ENCODE measurements around the gene TSACC. TPM values are rescaled to one million over a fixed set of nuclear protein-coding genes. Genes with fewer than 3 reads are reported as not detected.

Gene TSACC
- total and polyA plus RNA-seq, 2 donors (not counting 1 experiment from before 2014, with no cell fraction given), result 0.69 to 1.2 TPM

DNA sequence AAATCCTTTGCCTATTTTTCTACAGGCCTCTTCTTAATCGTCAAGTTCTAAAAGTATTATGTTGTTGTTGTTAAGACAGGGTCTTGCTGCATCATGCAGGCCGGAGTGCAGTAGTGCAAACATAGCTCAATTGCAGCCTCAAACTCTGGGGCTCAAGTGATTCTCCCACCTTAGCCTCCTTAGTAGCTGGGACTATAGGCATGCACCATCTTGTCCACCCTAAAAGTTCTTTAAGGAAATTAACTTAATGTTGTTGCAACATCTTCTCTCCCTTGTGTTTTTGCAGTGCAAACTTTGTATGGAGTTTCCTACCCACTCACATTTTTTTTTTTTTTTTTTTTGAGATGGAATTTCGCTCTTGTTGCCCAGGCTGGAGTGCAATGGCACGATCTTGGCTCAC lies 35.1 kb upstream of the TSACC start:
- no peaks in the 10 kb centered on the region for H3K27me3 ChIP-seq (replicated peaks in 1 of 4; ENCODE audit: control extremely low read depth in 1 of 4, control insufficient read depth in 3 of 4, insufficient read depth in 4 of 4, low read length in 3 of 4)
- no peaks in the 10 kb centered on the region for H3K79me2 ChIP-seq (ENCODE audit: control insufficient read depth, insufficient read depth, low read length)
- no peak overlapping the region for H3K4me3 Mint-ChIP-seq
- no peak overlapping the region for H2AFZ ChIP-seq (ENCODE audit: insufficient read depth, low read depth, low read length, poor library complexity, severe bottlenecking)
- ATAC-seq (ENCODE audit: low read depth) (no peak), DNase-seq (no peak)
- no peaks in the 10 kb centered on the region for H3K4me1 Mint-ChIP-seq
- no peaks in the 10 kb centered on the region for H3K27me3 Mint-ChIP-seq
- no peak overlapping the region for H3K27ac ChIP-seq (ENCODE audit: low read length in 2 of 2)
- H3K27ac Mint-ChIP-seq, result no peak overlapping the region
- H3K4me3 ChIP-seq (ENCODE audit: control extremely low read depth in 1 of 5, extremely low read depth in 1 of 5, insufficient read depth in 1 of 5, low read depth in 2 of 5, low read length in 4 of 5), result no peak overlapping the region
- WGBS (ENCODE audit: insufficient coverage), result no CpG with 5 or more reads among the region's 4 CpGs
- H3K4me2 ChIP-seq (replicated peaks; ENCODE audit: low read depth, low read length, poor library complexity, severe bottlenecking), result no peak overlapping the region
- H3K36me3 ChIP-seq (replicated peaks in 1 of 2; ENCODE audit: control extremely low read depth in 1 of 2, control insufficient read depth in 1 of 2, extremely low read depth in 1 of 2, insufficient read depth in 2 of 2, low read length in 1 of 2), result peaks cover 0 to 8% of the 10 kb centered on the region in 2 experiments
- H3K9me3 ChIP-seq (ENCODE audit: control extremely low read depth in 1 of 3, control insufficient read depth in 2 of 3, insufficient read depth in 1 of 3, low read length in 2 of 3), result no peaks in the 10 kb centered on the region
- no peak overlapping the region for H3K9ac ChIP-seq (ENCODE audit: low read length)
- H3K9me3 Mint-ChIP-seq (ENCODE audit: insufficient read depth), result no peaks in the 10 kb centered on the region
- no peaks in the 10 kb centered on the region for H4K20me1 ChIP-seq (ENCODE audit: control insufficient read depth, insufficient read depth, low read length, poor library complexity, severe bottlenecking)
- no peaks in the 10 kb centered on the region for H3K4me1 ChIP-seq (ENCODE audit: control insufficient read depth in 2 of 2, insufficient read depth in 2 of 2, low read length in 2 of 2)
- POLR2A ChIA-PET, result no interaction called here
- TF ChIP-seq, protein P1, sequence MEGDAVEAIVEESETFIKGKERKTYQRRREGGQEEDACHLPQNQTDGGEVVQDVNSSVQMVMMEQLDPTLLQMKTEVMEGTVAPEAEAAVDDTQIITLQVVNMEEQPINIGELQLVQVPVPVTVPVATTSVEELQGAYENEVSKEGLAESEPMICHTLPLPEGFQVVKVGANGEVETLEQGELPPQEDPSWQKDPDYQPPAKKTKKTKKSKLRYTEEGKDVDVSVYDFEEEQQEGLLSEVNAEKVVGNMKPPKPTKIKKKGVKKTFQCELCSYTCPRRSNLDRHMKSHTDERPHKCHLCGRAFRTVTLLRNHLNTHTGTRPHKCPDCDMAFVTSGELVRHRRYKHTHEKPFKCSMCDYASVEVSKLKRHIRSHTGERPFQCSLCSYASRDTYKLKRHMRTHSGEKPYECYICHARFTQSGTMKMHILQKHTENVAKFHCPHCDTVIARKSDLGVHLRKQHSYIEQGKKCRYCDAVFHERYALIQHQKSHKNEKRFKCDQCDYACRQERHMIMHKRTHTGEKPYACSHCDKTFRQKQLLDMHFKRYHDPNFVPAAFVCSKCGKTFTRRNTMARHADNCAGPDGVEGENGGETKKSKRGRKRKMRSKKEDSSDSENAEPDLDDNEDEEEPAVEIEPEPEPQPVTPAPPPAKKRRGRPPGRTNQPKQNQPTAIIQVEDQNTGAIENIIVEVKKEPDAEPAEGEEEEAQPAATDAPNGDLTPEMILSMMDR (IDR thresholded peaks at IDR 0.05), result no peak
- TF ChIP-seq EZH2 (IDR thresholded peaks at IDR 0.05; ENCODE audit: borderline replicate concordance, insufficient read depth, low read depth, low read length, poor library complexity, severe bottlenecking), result no peak
- CTCF ChIA-PET, result interaction anchor here (1.6 kb wide), 1 partner anchor 16 kb away, joined by 4 read pairs; no protein-coding TSS in a partner anchor
- intact Hi-C loops (cut with micrococcal nuclease), result no loop called here

GRCh38 chr1:156305215-156305614 lies 33.1 kb upstream of the TSACC start:
- Histone ChIP-seq H3K4me3 (ENCODE audit: control extremely low read depth in 1 of 5, extremely low read depth in 1 of 5, insufficient read depth in 1 of 5, low read depth in 2 of 5, low read length in 4 of 5) (no peak overlapping the region), H4K20me1 (ENCODE audit: control insufficient read depth, insufficient read depth, low read length, poor library complexity, severe bottlenecking) (no peaks in the 10 kb centered on the region), H3K27ac (ENCODE audit: low read length in 2 of 2) (no peak overlapping the region), H3K4me1 (ENCODE audit: control insufficient read depth in 2 of 2, insufficient read depth in 2 of 2, low read length in 2 of 2) (no peaks in the 10 kb centered on the region), H3K36me3 (replicated peaks in 1 of 2; ENCODE audit: control extremely low read depth in 1 of 2, control insufficient read depth in 1 of 2, extremely low read depth in 1 of 2, insufficient read depth in 2 of 2, low read length in 1 of 2) (peaks cover 1 to 27% of the 10 kb centered on the region in 2 experiments), H3K9me3 (ENCODE audit: control extremely low read depth in 1 of 3, control insufficient read depth in 2 of 3, insufficient read depth in 1 of 3, low read length in 2 of 3) (no peaks in the 10 kb centered on the region), H3K27me3 (replicated peaks in 1 of 4; ENCODE audit: control extremely low read depth in 1 of 4, control insufficient read depth in 3 of 4, insufficient read depth in 4 of 4, low read length in 3 of 4) (no peaks in the 10 kb centered on the region), H3K9ac (ENCODE audit: low read length) (no peak overlapping the region), H3K4me2 (replicated peaks; ENCODE audit: low read depth, low read length, poor library complexity, severe bottlenecking) (no peak overlapping the region), H3K79me2 (ENCODE audit: control insufficient read depth, insufficient read depth, low read length) (no peaks in the 10 kb centered on the region), H2AFZ (ENCODE audit: insufficient read depth, low read depth, low read length, poor library complexity, severe bottlenecking) (no peak overlapping the region)
- H3K4me1 Mint-ChIP-seq, result no peaks in the 10 kb centered on the region
- POLR2A ChIA-PET, result no interaction called here
- DNase-seq, result no peak
- no CpG with 5 or more reads among the region's 2 CpGs for WGBS (ENCODE audit: insufficient coverage)
- no peaks in the 10 kb centered on the region for H3K9me3 Mint-ChIP-seq (ENCODE audit: insufficient read depth)
- no peak for ATAC-seq (ENCODE audit: low read depth)
- no peak overlapping the region for H3K4me3 Mint-ChIP-seq
- H3K27me3 Mint-ChIP-seq, result no peaks in the 10 kb centered on the region
- CTCF ChIA-PET, result no interaction called here
- TF ChIP-seq EZH2 (IDR thresholded peaks at IDR 0.05; ENCODE audit: borderline replicate concordance, insufficient read depth, low read depth, low read length, poor library complexity, severe bottlenecking), result no peak
- TF ChIP-seq, protein P1 (IDR thresholded peaks at IDR 0.05), result no peak
- no peak overlapping the region for H3K27ac Mint-ChIP-seq
- intact Hi-C loops (cut with micrococcal nuclease), result no loop called here

Measured in B cell (primary cell).